Activated naive CD4-positive, alpha-beta T cell treated with anti-CD3 and anti-CD28 coated beads, Interleukin-2, amount 10 ng/mL, durations not matched to agents 7 days and 5 days (primary cell): ENCODE data around the gene PACRG.

Experiments used
- CTCF ChIA-PET: fragments of 350-600 bp; sonication (Branson Sonifier 250); formaldehyde crosslinking; loops from one replicate; lab custom pipeline; 2021; ENCODE audit warnings: antibody characterized with exemption; lab: Charles Lee
- DNase-seq: peaks from one replicate; pipeline ENCODE4 v3.0.0-alpha.2; 2020
- H3K27ac Mint-ChIP-seq: one replicate; pipeline ENCODE4 v1.8.0; 2021; ENCODE audit warnings: mild to moderate bottlenecking, moderate library complexity, mixed read lengths
- H3K27me3 Mint-ChIP-seq: one replicate; pipeline ENCODE4 v1.8.0; 2021; ENCODE audit warnings: mild to moderate bottlenecking, mixed read lengths
- H3K36me3 Mint-ChIP-seq: one replicate; pipeline ENCODE4 v1.8.0; 2021; ENCODE audit warnings: mixed read lengths
- H3K4me1 Mint-ChIP-seq: one replicate; pipeline ENCODE4 v1.8.0; 2021; ENCODE audit warnings: mixed read lengths
- H3K4me3 Mint-ChIP-seq: one replicate; pipeline ENCODE4 v1.8.0; 2021; ENCODE audit warnings: mild to moderate bottlenecking, moderate library complexity, mixed read lengths
- H3K9me3 Mint-ChIP-seq: one replicate; pipeline ENCODE4 v1.8.0; 2021; ENCODE audit warnings: mixed read lengths

PACRG gene

DNA sequence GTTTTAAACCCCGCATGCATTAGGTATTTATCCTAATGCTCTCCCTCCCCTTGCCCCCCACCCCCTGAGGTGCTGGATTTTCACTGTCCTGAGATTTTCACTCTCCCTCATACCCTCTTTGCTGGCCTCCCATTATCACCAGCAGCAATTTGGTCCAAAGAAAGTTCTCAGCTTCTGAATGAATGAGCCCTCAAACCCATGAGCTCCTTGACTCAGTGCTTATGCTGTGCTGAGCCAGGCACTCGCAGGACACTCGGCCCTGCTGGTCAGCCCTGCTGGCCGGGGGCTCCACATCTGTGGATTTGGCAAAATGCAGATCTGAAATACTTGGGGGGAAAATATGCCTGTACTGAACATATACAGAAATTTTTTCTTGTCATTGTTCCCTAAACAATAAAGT is 533.6 kb downstream of the PACRG start:
- Mint-ChIP-seq H3K4me1 (peaks cover 5% of the 10 kb centered on the region), H3K27ac (no peak overlapping the region), H3K4me3 (no peak overlapping the region), H3K9me3 (no peaks in the 10 kb centered on the region), H3K36me3 (no peaks in the 10 kb centered on the region), H3K27me3 (peaks cover 12% of the 10 kb centered on the region)
- CTCF ChIA-PET, result interaction anchor here (0.6 kb wide), 1 partner anchor 1126 kb away, joined by 3 read pairs; no protein-coding TSS in a partner anchor
- DNase-seq, result no peak

DNA sequence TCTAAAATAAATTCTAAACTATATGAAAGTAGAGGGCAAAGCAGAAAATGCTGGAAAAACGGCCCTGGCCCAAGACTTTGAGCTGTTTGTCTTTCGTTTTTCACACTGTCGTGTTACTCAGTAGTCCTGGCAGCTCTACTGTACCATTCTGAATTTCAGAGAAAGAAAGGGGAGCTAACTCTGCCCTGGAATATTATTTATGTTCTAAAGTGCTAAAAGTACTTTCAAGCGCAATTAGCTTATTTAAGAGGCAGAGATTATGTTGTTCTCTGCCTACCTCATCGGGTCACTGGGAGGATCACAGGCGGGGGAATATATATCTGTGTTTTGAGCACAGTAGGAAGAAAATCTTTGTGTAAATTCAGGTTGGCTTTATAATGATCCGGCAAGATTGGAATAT is 534.3 kb downstream of the PACRG start:
- Mint-ChIP-seq H3K27ac (no peak overlapping the region), H3K36me3 (no peaks in the 10 kb centered on the region), H3K9me3 (no peaks in the 10 kb centered on the region), H3K4me1 (peaks cover 5% of the 10 kb centered on the region), H3K4me3 (no peak overlapping the region), H3K27me3 (peaks cover 12% of the 10 kb centered on the region)
- CTCF ChIA-PET, result no interaction called here
- DNase-seq, result no peak

DNA sequence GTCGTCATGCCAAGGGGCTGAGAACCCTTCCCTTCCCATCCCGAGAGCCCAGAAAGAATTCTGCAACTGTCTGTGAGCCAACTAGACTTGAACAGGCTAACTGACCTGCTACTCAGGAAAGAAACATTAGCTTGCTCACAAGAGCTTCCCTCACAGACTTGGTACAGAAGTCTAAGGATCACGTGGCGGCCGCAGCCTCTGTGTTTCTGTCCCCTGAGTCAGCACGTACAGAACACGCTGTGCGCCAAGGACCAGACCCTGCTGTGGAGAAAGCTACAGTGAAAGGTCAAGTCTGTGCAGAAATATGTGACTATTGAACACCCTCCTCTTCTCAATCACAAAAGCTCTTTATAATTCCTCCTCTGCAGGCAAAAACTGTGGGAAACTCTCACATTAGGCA is 535.4 kb downstream of the PACRG start:
- Mint-ChIP-seq H3K4me3 (no peak overlapping the region), H3K36me3 (no peaks in the 10 kb centered on the region), H3K27me3 (peaks cover 12% of the 10 kb centered on the region), H3K27ac (no peak overlapping the region), H3K4me1 (peaks cover 5% of the 10 kb centered on the region), H3K9me3 (no peaks in the 10 kb centered on the region)
- CTCF ChIA-PET, result no interaction called here
- no peak for DNase-seq

DNA sequence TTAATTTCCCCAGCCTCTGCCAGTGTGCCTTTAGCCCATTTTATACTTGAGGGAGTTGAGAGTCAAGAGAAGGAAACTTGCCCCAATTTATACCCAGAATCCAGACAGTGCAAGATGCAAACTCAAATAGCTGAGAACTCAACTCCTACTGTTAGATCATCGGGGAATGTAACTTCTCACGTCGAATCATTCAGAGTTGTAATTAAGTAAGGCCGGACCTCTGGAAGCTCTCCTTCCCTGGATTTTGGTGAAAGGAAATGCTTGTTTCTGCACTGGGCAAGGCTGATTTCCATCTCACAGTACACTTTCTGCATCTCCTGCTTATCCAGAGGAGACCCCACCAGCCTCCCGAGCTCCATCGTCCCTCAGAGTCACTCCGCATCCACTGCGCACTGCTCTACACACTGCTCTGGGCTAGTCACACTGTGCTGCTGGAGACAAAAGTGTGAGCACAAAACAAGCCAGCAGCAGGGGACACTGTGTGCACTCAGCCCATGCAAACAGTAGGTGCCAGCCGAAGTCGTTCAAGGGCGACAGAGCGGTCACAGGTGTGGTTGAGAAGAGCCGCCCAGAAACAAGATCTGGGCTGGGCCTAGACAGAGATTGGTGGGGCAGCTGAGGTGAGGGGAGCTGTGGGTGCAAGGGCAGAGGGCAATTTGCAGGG is 536.4 kb downstream of the PACRG start:
- Mint-ChIP-seq H3K4me1 (peaks cover 5% of the 10 kb centered on the region), H3K9me3 (no peaks in the 10 kb centered on the region), H3K36me3 (no peaks in the 10 kb centered on the region), H3K27ac (no peak overlapping the region), H3K27me3 (peaks cover 12% of the 10 kb centered on the region), H3K4me3 (no peak overlapping the region)
- CTCF ChIA-PET, result interaction anchor here (0.6 kb wide), 1 partner anchor 1028 kb away, joined by 3 read pairs; no protein-coding TSS in a partner anchor
- no peak for DNase-seq

DNA sequence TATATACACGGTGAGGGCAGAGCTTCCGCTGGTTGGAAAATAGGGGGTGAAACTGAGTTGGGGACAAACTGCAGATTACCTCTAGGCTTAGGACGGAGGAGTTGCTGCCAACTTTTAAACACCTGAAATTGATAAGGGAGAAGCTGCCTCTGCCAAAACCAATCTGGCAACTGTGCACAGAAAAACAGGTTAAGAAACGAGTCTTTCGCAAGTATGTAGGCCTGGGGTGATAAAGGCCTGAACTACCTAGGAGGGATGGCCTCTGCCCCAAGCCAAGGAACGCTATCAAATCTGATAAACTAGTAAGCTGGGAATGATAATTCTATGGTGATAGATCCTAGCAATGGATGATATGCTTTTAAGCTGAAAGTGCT is 536.9 kb downstream of the PACRG start:
- no peak for DNase-seq
- Mint-ChIP-seq H3K27ac (no peak overlapping the region), H3K36me3 (no peaks in the 10 kb centered on the region), H3K27me3 (peaks cover 12% of the 10 kb centered on the region), H3K4me1 (peaks cover 5% of the 10 kb centered on the region), H3K4me3 (no peak overlapping the region), H3K9me3 (no peaks in the 10 kb centered on the region)
- CTCF ChIA-PET, result no interaction called here

DNA sequence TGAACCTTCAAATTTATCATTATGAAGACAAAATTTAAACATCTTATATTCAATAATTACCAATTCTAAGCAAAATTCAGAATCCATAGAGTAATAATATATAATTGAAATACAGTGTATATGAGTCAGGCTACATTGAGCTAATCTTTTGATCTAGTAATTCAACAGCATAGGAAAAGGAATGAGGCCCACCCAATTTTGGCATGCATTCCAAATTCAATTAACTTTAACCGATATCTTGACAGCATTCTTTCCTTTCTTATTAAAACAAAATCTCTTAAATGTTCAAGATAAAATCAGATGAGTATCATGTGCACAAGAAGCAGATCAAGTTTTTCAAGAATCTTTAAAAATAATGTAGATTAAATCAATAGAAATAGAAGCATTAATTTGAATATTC is 553.9 kb downstream of the PACRG start:
- no peak overlapping the region for H3K4me3 Mint-ChIP-seq
- H3K27ac Mint-ChIP-seq, result no peak overlapping the region
- no peaks in the 10 kb centered on the region for H3K36me3 Mint-ChIP-seq
- no peaks in the 10 kb centered on the region for H3K9me3 Mint-ChIP-seq
- no peak for DNase-seq
- H3K4me1 Mint-ChIP-seq, result no peaks in the 10 kb centered on the region
- H3K27me3 Mint-ChIP-seq, result peaks cover 4% of the 10 kb centered on the region
- CTCF ChIA-PET, result no interaction called here

DNA sequence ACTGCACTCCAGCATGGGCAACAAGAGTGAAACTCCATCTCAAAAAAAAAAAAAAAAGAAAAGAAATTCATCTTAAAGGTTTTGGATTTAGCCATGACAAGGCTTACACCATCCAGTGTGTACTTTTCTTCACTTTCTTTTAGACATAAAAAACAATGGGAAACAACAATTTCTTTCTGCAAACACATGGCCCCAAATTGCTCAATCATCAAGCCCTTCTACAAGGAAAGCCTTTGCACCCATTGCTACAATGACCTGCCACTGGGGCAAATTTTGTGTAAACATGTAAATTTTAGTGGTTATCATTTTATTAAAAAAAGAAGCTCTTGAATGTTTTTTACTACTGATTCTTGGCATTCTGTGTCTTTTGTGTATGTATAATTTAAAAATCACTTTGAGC is 554.9 kb downstream of the PACRG start:
- no peaks in the 10 kb centered on the region for H3K4me1 Mint-ChIP-seq
- H3K27ac Mint-ChIP-seq, result no peak overlapping the region
- no peaks in the 10 kb centered on the region for H3K9me3 Mint-ChIP-seq
- CTCF ChIA-PET, result no interaction called here
- no peaks in the 10 kb centered on the region for H3K36me3 Mint-ChIP-seq
- no peak for DNase-seq
- no peak overlapping the region for H3K4me3 Mint-ChIP-seq
- peaks cover 4% of the 10 kb centered on the region for H3K27me3 Mint-ChIP-seq

DNA sequence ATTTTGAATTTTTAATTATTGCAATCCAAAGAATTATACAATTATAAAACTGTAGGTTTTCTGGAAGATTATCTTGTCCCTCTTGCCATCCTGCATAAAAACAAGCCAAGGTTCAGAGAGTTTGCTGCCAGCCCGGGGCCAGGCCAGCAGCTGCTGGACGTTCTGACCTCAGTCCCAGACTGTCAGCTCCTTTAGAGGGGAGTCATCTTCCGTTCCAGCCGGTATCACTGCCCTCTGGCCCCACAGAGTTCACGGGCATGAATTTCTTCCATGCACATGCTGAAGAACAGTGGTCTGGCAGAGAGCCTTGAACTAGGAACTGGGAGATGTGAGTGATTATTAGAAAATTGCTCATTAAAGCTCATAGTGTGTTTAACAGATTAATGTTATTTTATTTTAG is 556.4 kb downstream of the PACRG start:
- CTCF ChIA-PET, result no interaction called here
- no peaks in the 10 kb centered on the region for H3K36me3 Mint-ChIP-seq
- no peaks in the 10 kb centered on the region for H3K9me3 Mint-ChIP-seq
- no peaks in the 10 kb centered on the region for H3K4me1 Mint-ChIP-seq
- H3K4me3 Mint-ChIP-seq, result no peak overlapping the region
- no peak overlapping the region for H3K27ac Mint-ChIP-seq
- DNase-seq, result no peak
- peaks cover 4% of the 10 kb centered on the region for H3K27me3 Mint-ChIP-seq

DNA sequence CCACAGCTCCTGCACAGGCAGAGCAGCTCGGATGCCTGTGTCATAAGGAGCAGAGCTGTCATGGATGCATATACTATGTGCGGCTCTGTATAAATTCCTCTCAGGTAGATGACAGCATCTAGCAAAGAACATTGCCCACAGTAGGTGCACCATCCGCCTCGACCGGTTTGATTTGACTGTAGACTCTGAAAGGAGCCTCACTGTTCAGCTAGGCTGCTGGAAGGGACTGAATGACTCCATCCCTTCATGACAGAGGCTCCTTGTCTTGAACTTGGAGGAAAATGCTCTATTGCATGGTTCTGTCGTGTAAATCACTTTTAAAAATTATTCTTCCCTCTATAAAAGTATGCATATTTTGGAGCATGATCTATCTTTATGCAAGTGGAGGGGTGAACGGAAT is 557.9 kb downstream of the PACRG start:
- CTCF ChIA-PET, result no interaction called here
- no peaks in the 10 kb centered on the region for H3K4me1 Mint-ChIP-seq
- H3K9me3 Mint-ChIP-seq, result no peaks in the 10 kb centered on the region

DNA sequence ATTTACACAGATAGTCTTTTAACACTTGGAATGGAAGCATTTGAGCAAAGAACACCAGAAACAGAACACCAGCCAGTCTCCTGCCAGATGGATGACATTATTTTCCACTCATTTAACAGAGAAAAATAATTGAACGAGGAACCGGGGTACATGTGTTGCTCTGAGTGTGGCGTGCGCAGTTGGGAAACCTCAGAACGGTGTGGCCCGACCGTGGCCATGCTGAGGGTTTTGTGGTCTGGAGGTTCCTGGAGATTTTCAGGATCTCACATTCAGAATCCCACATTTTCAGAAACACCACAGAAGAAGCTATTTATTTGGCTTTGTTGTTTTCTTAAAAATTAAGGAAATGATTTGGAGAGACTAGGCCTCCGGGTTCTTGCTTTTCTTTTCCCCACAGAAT is 559.9 kb downstream of the PACRG start:
- DNase-seq, result no peak
- Mint-ChIP-seq H3K9me3 (no peaks in the 10 kb centered on the region), H3K36me3 (no peaks in the 10 kb centered on the region), H3K4me3 (no peak overlapping the region), H3K27ac (no peak overlapping the region), H3K4me1 (no peaks in the 10 kb centered on the region), H3K27me3 (no peaks in the 10 kb centered on the region)
- CTCF ChIA-PET, result interaction anchor here (0.7 kb wide), 1 partner anchor 9 kb away, joined by 5 read pairs; no protein-coding TSS in a partner anchor

More for the DNA sequence above, 557.9 kb downstream of the PACRG start:
- no peak for DNase-seq
- no peaks in the 10 kb centered on the region for H3K36me3 Mint-ChIP-seq
- H3K27me3 Mint-ChIP-seq, result peaks cover 4% of the 10 kb centered on the region
- no peak overlapping the region for H3K4me3 Mint-ChIP-seq
- H3K27ac Mint-ChIP-seq, result no peak overlapping the region

DNA sequence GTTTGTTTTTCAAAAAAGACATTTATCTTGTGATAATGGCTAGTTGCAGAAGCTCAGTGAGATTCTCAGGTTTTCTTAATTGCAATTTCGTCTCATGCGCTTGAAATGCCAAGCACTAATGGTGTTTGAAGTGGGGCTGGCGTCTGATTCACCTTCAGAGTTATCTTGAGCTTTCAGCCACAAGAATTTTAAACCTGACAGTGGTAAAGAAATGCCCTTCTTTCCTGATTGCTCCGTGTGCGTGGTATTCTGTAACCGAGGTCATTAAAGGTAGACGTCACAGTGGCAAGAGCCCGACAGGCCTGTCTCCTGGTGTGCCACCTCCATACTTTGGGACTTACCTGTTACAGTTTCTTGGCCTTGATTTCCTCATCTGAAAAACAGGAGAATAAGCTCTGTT is 560.3 kb downstream of the PACRG start:
- CTCF ChIA-PET, result interaction anchor here (0.7 kb wide), 1 partner anchor 9 kb away, joined by 5 read pairs; no protein-coding TSS in a partner anchor
- Mint-ChIP-seq H3K4me1 (no peaks in the 10 kb centered on the region), H3K9me3 (no peaks in the 10 kb centered on the region)

DNA sequence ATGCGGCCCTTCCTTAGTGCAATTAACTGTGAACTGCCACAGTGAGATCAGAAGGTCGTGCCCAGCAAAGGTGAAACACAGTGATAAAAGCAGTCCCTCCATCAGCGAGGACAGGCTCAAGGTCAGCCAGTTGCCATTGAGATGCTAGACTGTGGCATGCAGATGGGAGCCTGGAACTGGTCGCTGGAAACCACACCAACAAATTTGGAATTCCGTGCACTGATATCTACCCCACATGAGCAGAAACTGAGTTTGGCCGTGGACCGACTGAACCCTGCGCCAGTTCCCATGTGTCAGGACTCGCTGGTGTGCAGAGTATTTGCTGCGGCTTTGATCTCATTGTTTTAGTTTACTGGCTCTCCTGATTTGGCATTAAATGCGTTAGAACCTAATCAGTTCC is 561.1 kb downstream of the PACRG start:
- H3K4me3 Mint-ChIP-seq, result no peak overlapping the region

More for the DNA sequence above, 560.3 kb downstream of the PACRG start:
- Mint-ChIP-seq H3K36me3 (no peaks in the 10 kb centered on the region), H3K4me3 (no peak overlapping the region), H3K27ac (no peak overlapping the region), H3K27me3 (no peaks in the 10 kb centered on the region)
- DNase-seq, result no peak

DNA sequence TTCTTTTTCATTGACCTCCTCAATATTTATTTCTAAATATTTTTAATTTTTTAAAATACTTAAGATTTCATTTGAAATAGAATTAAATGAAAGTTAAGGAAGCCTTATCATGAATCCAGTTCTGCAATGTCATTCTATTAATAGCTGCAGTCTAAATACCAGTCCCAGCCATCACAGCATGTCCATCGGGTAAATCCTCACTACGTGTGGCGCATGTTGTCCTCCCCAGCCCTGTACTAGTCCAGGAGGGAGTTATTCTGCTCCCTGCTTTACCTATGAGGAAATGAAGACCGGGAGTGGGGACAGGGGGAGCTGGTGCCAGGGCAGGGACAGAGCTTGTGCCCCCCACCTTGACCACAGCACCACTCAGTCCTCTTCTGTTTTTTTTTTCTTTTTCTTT is 561.7 kb downstream of the PACRG start:
- Mint-ChIP-seq H3K4me3 (no peak overlapping the region), H3K9me3 (no peaks in the 10 kb centered on the region), H3K36me3 (no peaks in the 10 kb centered on the region), H3K27ac (no peak overlapping the region), H3K4me1 (no peaks in the 10 kb centered on the region), H3K27me3 (no peaks in the 10 kb centered on the region)
- DNase-seq, result no peak
- CTCF ChIA-PET, result no interaction called here

More for the DNA sequence above, 561.1 kb downstream of the PACRG start:
- Mint-ChIP-seq H3K36me3 (no peaks in the 10 kb centered on the region), H3K27ac (no peak overlapping the region), H3K27me3 (no peaks in the 10 kb centered on the region), H3K4me1 (no peaks in the 10 kb centered on the region), H3K9me3 (no peaks in the 10 kb centered on the region)
- CTCF ChIA-PET, result no interaction called here
- DNase-seq, result no peak

DNA sequence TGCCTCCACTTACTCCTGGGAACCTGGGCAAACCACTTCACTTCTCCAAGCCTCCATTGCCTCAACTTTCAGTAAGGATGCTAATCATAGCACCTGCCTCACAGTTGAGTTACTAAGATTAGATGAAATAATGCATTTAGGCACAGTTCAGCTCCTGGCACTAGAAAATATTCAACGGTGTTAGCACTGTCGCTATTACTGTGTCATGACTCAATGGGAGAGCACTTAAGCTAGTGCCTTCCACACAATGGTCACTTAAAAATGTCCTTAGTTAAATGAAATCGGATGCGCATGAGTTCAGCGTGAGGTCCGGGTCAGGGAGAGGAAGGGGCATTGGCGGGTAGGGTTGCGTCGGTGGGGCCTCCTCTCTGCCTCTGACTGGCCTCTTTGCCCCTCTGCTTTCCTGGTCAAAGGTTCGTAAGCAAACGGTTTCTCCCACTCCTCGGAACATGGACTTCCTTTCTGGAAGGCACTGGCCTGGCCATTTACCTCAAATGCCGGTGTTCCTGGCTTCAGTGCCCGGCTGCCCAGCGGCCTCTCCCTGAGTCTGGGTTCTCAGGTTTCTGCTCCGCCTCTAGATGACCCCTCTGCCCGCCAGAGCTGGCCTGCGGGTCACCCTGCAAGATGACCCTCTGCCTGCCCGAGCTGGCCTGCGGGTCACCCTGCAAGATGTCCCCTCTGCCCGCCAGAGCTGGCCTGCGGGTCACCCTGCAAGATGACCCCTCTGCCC is 562.9 kb downstream of the PACRG start:
- H3K27me3 Mint-ChIP-seq, result no peaks in the 10 kb centered on the region
- no peak overlapping the region for H3K4me3 Mint-ChIP-seq
- DNase-seq, result no peak

DNA sequence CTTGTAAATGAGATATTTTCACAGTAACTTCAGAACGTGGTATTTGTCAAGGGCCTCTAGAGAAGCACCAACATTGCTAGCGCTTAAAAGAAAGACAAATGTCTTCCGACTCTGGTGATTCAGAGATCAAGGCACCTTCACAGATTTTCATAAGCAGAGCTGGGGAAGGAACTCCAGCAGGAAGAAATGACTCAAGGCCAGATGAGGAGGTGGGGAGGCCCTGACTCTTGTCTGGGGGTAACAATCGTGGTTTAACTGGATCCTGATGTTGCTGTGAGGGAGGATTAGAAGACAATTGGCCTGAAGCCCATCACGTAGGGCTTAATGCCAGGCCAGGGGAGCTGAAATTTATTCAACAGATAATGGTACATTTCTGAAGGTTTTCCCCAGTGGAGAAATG is 563.8 kb downstream of the PACRG start:
- H3K27me3 Mint-ChIP-seq, result no peaks in the 10 kb centered on the region
- H3K9me3 Mint-ChIP-seq, result no peaks in the 10 kb centered on the region
- DNase-seq, result no peak
- CTCF ChIA-PET, result interaction anchor here (0.6 kb wide), 1 partner anchor 76 kb away, joined by 3 read pairs; no protein-coding TSS in a partner anchor
- H3K4me3 Mint-ChIP-seq, result no peak overlapping the region
- H3K4me1 Mint-ChIP-seq, result no peaks in the 10 kb centered on the region
- H3K27ac Mint-ChIP-seq, result no peak overlapping the region
- no peaks in the 10 kb centered on the region for H3K36me3 Mint-ChIP-seq

More for the DNA sequence above, 562.9 kb downstream of the PACRG start:
- H3K9me3 Mint-ChIP-seq, result no peaks in the 10 kb centered on the region
- H3K4me1 Mint-ChIP-seq, result no peaks in the 10 kb centered on the region
- no peaks in the 10 kb centered on the region for H3K36me3 Mint-ChIP-seq
- CTCF ChIA-PET, result no interaction called here
- H3K27ac Mint-ChIP-seq, result no peak overlapping the region
